GM12873 (cell line): ENCODE data around the gene LGI4.

Experiments used
- CTCF ChIP-seq: IDR thresholded peaks from 2 replicates; pipeline ENCODE4 v1.5.1; 2012; ENCODE audit warnings: low read depth, mild to moderate bottlenecking, moderate library complexity, low read length, control low read depth; ENCODE audit not compliant: insufficient read depth; ENCODE audit errors: missing control alignments

Gene LGI4

GRCh38 chr19:35144259-35144599, 9.4 kb upstream of the LGI4 start:
- TF ChIP-seq CTCF, result no peak

DNA sequence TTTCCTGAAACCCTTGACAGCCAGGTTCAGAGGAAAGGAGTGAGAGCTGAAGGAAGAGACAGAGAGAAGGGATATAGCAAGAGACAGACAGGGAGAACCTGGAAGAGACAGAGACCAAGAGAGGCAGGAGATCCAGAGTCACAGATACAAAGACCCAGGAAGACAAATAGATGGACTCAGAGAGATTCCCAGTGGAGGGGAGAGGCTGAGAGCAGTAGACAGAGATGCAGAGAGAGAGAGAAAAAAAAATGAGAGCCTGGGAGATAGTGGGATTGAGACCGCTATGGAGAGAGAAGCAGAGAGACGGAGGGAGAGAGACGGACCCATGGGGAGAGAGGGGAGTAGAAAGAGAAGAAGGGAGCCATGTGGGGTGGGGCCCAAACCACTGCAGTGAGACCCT, 9.0 kb upstream of the LGI4 start:
- TF ChIP-seq CTCF, result no peak

DNA sequence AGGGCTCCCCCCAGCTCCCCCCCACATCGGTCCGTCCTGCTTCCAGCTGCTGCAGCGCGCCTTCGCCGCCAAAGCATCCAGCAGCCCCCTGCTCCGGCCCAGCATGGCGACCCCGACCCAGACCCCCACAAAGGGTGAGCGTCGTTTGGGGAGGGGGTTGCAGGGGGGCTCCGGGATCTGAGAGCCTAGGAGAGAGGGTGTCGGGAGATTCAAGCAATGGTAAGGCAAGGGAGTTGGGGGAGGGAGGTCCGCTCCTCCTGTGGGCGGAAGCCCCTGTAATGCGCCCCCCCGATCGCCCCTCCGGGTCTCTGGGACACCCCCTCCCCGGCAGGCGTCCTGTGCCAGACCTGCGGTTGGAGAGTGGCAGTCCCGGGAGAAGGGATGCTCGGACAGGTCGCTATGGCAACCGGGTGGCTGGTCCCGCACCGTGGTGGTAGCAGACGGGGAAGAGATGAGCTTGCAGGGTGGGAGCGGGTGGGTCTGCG, 8.4 kb upstream of the LGI4 start, which contains the start of gene FXYD7:
FXYD7 (plus strand) TSS at position 25 of the 485 bp plus-strand sequence; CDS start at position 104, 79 bp downstream.
- TF ChIP-seq CTCF, result no peak

GRCh38 chr19:35142606-35143230, 7.9 kb upstream of the LGI4 start:
- TF ChIP-seq CTCF, result peak; percentile 60

DNA sequence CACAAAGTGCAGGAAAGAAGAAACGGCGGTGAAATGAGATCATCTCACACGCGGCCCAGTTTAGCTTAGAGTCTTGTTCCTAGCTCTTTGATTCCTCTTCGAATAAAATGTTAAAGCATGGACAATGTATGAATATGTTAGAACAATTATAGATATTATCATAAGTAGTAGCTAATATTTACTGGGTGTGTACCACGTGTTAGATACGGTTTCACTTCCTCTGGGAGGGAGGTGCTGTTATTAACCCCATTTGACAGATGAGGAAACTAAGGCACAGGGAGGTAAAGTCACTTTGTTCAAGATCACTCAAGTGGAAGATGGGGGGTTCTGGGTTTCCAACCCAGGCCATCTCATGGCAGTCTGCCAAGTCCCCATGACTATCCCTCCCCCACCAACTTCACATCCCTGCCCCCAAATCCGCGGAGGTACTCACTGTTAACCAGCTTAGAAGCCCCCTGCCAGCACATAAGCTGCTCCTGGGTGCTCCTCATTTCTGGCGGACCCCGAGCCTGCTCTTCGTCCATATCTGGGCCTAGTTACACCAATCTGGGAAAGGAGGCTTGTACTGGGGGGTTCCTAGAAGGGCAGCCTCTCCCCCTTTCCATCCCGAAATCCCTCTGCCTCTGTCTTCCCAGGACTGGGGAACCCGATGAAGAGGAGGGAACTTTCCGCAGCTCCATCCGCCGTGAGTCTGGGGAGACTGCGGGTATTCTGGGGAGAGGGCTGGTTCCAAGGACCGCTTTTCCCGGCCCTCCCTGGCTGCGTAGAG, 7.2 kb upstream of the LGI4 start:
- no peak for TF ChIP-seq CTCF

DNA sequence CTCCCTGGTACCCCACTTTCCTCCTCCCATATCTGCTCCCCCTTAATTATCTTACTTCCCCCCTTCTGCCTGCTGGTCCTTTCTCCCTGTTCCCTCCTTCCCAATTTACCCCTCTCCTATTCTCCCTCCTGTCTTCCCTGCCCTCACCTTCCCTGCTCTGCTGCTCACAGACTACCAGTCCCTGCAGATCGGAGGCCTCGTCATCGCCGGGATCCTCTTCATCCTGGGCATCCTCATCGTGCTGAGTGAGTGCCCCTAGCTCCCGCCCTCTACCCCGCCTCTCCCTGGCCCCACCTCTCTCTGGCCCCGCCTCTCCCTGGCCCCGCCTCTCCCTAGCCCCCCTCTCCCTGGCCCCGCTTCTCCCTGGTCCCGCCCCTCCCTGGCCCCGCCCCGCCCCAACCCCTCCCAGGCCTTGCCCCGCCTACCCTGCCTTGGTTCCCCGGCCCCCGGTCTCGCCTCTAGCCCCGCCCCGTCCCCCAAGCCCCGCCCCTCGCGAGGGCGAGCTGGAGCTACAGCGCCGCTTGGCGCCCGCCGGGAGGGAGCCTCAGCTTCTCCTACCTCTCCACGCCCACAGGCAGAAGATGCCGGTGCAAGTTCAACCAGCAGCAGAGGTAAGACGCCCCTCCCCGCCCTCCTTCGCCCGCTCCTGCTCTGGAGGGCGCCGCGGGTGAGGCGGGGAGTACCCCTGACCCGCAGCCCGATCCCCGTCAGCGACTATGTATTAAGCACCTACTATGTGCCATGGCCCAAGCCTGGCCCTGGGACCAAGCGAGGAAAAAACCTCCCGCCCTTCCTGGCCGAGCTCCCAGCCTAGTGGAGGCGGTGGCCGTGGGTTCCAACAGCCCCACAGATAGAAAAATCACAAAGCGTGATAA, 6.3 kb upstream of the LGI4 start:
- TF ChIP-seq CTCF, result peak; percentile 63
